ENCODE data around the gene PTPRA.

- TF ChIP-seq CTCF (IDR thresholded peaks at IDR 0.05): no peak
- TF ChIP-seq POLR2A (IDR thresholded peaks at IDR 0.05): no peak
Observed at GRCh38 chr20:3088031-3088430, 214.8 kb downstream of the PTPRA start.

Data from stomach (tissue), 4 donors.